HepG2 (cell line): Measurements from ENCODE around the gene PKD1L1. TPM values are rescaled to one million over a fixed set of nuclear protein-coding genes. Genes with fewer than 3 reads are reported as not detected.

ENCODE experiments used
- BCLAF1 ChIP-seq: fragments of 450-650 bp; IDR thresholded peaks from 2 replicates; pipeline ENCODE4 v1.6.1; 2017; ENCODE audit warnings: mild to moderate bottlenecking
- DRAP1 ChIP-seq: IDR thresholded peaks from 2 replicates; pipeline ENCODE4 v1.6.1; 2016; ENCODE audit warnings: missing genetic modification reagents, missing compliant biosample characterization
- E2F5 ChIP-seq: sonication (generic); formaldehyde crosslinking; conservative IDR thresholded peaks from 2 replicates; pipeline ENCODE4 v1.4.0; 2020; ENCODE audit warnings: missing genetic modification reagents
- EHMT2 ChIP-seq: fragments of 200-600 bp; sonication (generic); IDR thresholded peaks from 2 replicates; pipeline ENCODE4 v1.7.0; 2017; ENCODE audit warnings: antibody characterized with exemption, low read depth, low read length, borderline replicate concordance
- EP300 ChIP-seq, 3 experiments: sonication (generic) in 1 of 3; formaldehyde crosslinking in 1 of 3; IDR thresholded peaks; 2 replicates each; pipeline versions ENCODE4 v1.5.1 to v1.6.1; 2011 to 2020; ENCODE audit warnings: low read depth in 2 of 3, low read length in 2 of 3, borderline replicate concordance in 1 of 3, improper control_type of control experiment in 1 of 3, mild to moderate bottlenecking in 1 of 3, missing genetic modification reagents in 1 of 3, moderate library complexity in 1 of 3
- FOXM1 ChIP-seq: sonication (generic); formaldehyde crosslinking; IDR thresholded peaks from 2 replicates; pipeline ENCODE4 v1.5.0; 2020; ENCODE audit warnings: missing genetic modification reagents
- GPN1 ChIP-seq: sonication (generic); formaldehyde crosslinking; IDR thresholded peaks from 2 replicates; pipeline ENCODE4 v1.5.1; 2020; ENCODE audit warnings: missing genetic modification reagents, borderline replicate concordance
- KDM5A ChIP-seq: fragments of 200-600 bp; sonication (generic); IDR thresholded peaks from 2 replicates; pipeline ENCODE4 v1.7.0; 2018; ENCODE audit warnings: antibody characterized with exemption, mild to moderate bottlenecking, low read length, borderline replicate concordance
- KLF16 ChIP-seq, 2 experiments: sonication (generic) in 1 of 2; formaldehyde crosslinking in 1 of 2; IDR thresholded peaks; 2 replicates each; pipeline versions ENCODE4 v1.6.1 to v1.8.0; 2016 to 2023; ENCODE audit warnings: missing genetic modification reagents in 2 of 2, missing compliant biosample characterization in 1 of 2
- NCOR1 ChIP-seq: fragments of 200-600 bp; sonication (generic); IDR thresholded peaks from 2 replicates; pipeline ENCODE4 v1.7.0; 2017; ENCODE audit warnings: antibody characterized with exemption, low read length, borderline replicate concordance
- NFE2L1 ChIP-seq: sonication (generic); formaldehyde crosslinking; IDR thresholded peaks from 2 replicates; pipeline ENCODE4 v1.4.0; 2020; ENCODE audit warnings: missing genetic modification reagents, mild to moderate bottlenecking, borderline replicate concordance
- NFE2L2 ChIP-seq: fragments of 150-350 bp; IDR thresholded peaks from 2 replicates; pipeline ENCODE4 v1.6.1; 2014; ENCODE audit warnings: low read length
- NFIC ChIP-seq: IDR thresholded peaks from 2 replicates; pipeline ENCODE4 v1.6.1; 2012; ENCODE audit warnings: mild to moderate bottlenecking, low read length, inconsistent platforms
- NR2F1 ChIP-seq, 2 experiments: fragments of 450-650 bp in 1 of 2; formaldehyde crosslinking in 1 of 2; IDR thresholded peaks; 2 replicates each; pipeline versions ENCODE4 v1.5.0 to v1.6.1; 2016 to 2020; ENCODE audit warnings: mild to moderate bottlenecking in 1 of 2, missing compliant biosample characterization in 1 of 2, missing genetic modification reagents in 1 of 2, moderate library complexity in 1 of 2
- POLR2AphosphoS5 ChIP-seq: IDR thresholded peaks from 2 replicates; pipeline ENCODE4 v1.6.1; 2012; ENCODE audit warnings: low read depth, low read length
- RFX5 ChIP-seq: IDR thresholded peaks from 2 replicates; pipeline ENCODE4 v1.6.1; 2011; ENCODE audit warnings: low read depth, low read length, improper control_type of control experiment
- SMAD3 ChIP-seq: sonication (generic); formaldehyde crosslinking; IDR thresholded peaks from 2 replicates; pipeline ENCODE4 v1.4.0; 2020; ENCODE audit warnings: missing genetic modification reagents
- STAT5B ChIP-seq: sonication (generic); formaldehyde crosslinking; IDR thresholded peaks from 2 replicates; pipeline ENCODE4 v1.4.0; 2020; ENCODE audit warnings: missing genetic modification reagents
- TEAD3 ChIP-seq: optimal IDR thresholded peaks from 2 replicates; pipeline ENCODE3; 2016; ENCODE audit warnings: borderline replicate concordance
- ZMAT3 ChIP-seq: sonication (generic); formaldehyde crosslinking; conservative IDR thresholded peaks from 2 replicates; pipeline ENCODE4 v1.7.0; 2021; ENCODE audit warnings: missing genetic modification reagents
- ZNF501 ChIP-seq: sonication (generic); formaldehyde crosslinking; IDR thresholded peaks from 2 replicates; pipeline ENCODE4 v1.5.1; 2020; ENCODE audit warnings: mild to moderate bottlenecking, moderate library complexity, missing genetic modification reagents
- ZNF556 ChIP-seq: sonication (generic); formaldehyde crosslinking; IDR thresholded peaks from 2 replicates; pipeline ENCODE4 v1.4.0; 2020; ENCODE audit warnings: mild to moderate bottlenecking, missing genetic modification reagents, borderline replicate concordance
- ZNF644 ChIP-seq: IDR thresholded peaks from 2 replicates; pipeline ENCODE4 v1.6.1; 2016; ENCODE audit warnings: low read depth
- ZNF670 ChIP-seq: sonication (generic); formaldehyde crosslinking; IDR thresholded peaks from 2 replicates; pipeline ENCODE4 v1.8.0; 2022; ENCODE audit warnings: mild to moderate bottlenecking, missing genetic modification reagents, borderline replicate concordance
- ZNF724P ChIP-seq: sonication (generic); formaldehyde crosslinking; IDR thresholded peaks from 2 replicates; pipeline ENCODE4 v1.8.0; 2022; ENCODE audit warnings: missing genetic modification reagents, borderline replicate concordance
- ZNF772 ChIP-seq: sonication (generic); formaldehyde crosslinking; IDR thresholded peaks from 2 replicates; pipeline ENCODE4 v1.5.0; 2020; ENCODE audit warnings: mild to moderate bottlenecking, missing genetic modification reagents
- ZNF773 ChIP-seq: sonication (generic); formaldehyde crosslinking; IDR thresholded peaks from 2 replicates; pipeline ENCODE4 v1.4.0; 2020; ENCODE audit warnings: missing genetic modification reagents, borderline replicate concordance
- polyA plus RNA-seq, 8 experiments: library from polyadenylated mRNA; depleted of rRNA in 3 of 8; stranded (reverse) in 7 of 8; unstranded in 1 of 8; fragments of >200 nt; fragmentation: Illumina TruSeq in 4 of 8; extraction: Trizol in 4 of 8; gene quantifications; 2 replicates each; pipeline versions ENCODE4 v1.2.1 to v1.2.3, GENCODE V29; 2011 to 2016; ENCODE audit warnings: low read depth in 4 of 8, missing spikeins in 1 of 8, mixed read lengths in 1 of 8; ENCODE audit not compliant: insufficient read depth in 1 of 8
- total RNA-seq, 5 experiments: library from RNA; depleted of rRNA; stranded (reverse); fragments of >200 nt; fragmentation: Illumina TruSeq; extraction: Trizol; gene quantifications; 2 replicates each; pipeline ENCODE4 v1.2.3, GENCODE V29; 2016; ENCODE audit warnings: low read depth in 1 of 5

The PKD1L1 gene
- total and polyA plus RNA-seq, 2 of the 13 experiments (the other 11 are each of a cell fraction or from before 2014, with no cell fraction given), result 0.01 TPM; not detected in 1

GRCh38 chr7:47786557-47787248 is 161.6 kb downstream of the PKD1L1 start (continued):
- TF ChIP-seq KLF16 (CRISPR knock-in tag; IDR thresholded peaks at IDR 0.05) (peak in 1 of 2 experiments; percentile 66; a peak in 2 of 4 replicates), NCOR1 (peak; percentile 70; the same call in 1 of the 2 replicates), TEAD3 (CRISPR knock-in tag) (no peak), SMAD3 (CRISPR knock-in tag) (0 out of 2 replicates have a peak, but pooled peaks have one; percentile 43), ZNF772 (CRISPR knock-in tag) (peak; percentile 13; the same call in 1 of the 2 replicates), FOXM1 (CRISPR knock-in tag) (no peak), RFX5 (no peak), STAT5B (CRISPR knock-in tag) (no peak), ZNF644 (CRISPR knock-in tag) (0 out of 2 replicates have a peak, but pooled peaks have one; percentile 55), NFE2L2 (peak; percentile 81), KDM5A (no peak), ZNF670 (no peak), E2F5 (CRISPR knock-in tag) (no peak), NFE2L1 (CRISPR knock-in tag) (peak; percentile 83; the same call in 1 of the 2 replicates), EHMT2 (peak; percentile 24; the same call in 1 of the 2 replicates), ZNF501 (CRISPR knock-in tag) (peak; percentile 67), BCLAF1 (no peak), GPN1 (CRISPR knock-in tag) (no peak), ZNF773 (CRISPR knock-in tag) (no peak), ZNF556 (peak; percentile 84; the same call in 1 of the 2 replicates), POLR2AphosphoS5 (peak; percentile 55), ZNF724P (CRISPR knock-in tag) (no peak), NR2F1 (CRISPR knock-in tag; IDR thresholded peaks at IDR 0.05) (peak in 1 of 2 experiments; percentile 79; a peak in 1 of 4 replicates), ZMAT3 (CRISPR knock-in tag) (peak; percentile 79), NFIC (peak; percentile 71; the same call in 1 of the 2 replicates), EP300 (IDR thresholded peaks at IDR 0.05; ENCODE audit: low read depth in 2 of 2, low read length in 2 of 2) (peak; percentile 16 to 87; a peak in 3 of 4 replicates), EP300 (CRISPR knock-in tag; IDR thresholded peaks at IDR 0.05; ENCODE audit: borderline replicate concordance) (peak; percentile 74), DRAP1 (CRISPR knock-in tag) (peak; percentile 23; the same call in 1 of the 2 replicates)
